OCI-LY1 (cell line): ENCODE data around the gene BCL2L15.

Source experiments
- EZH2 ChIP-seq: fragments of 200-600 bp; sonication (generic), shearing (Covaris generic); IDR thresholded peaks from 2 replicates; pipeline ENCODE4 v1.8.0; 2017; ENCODE audit warnings: borderline replicate concordance, mixed run types, mild to moderate bottlenecking, antibody characterized with exemption, low read length, moderate library complexity, mixed read lengths
- TF ChIP-seq, protein P1 (sequence below): fragments of 200-600 bp; sonication (generic), shearing (Covaris generic); IDR thresholded peaks from 2 replicates; pipeline ENCODE4 v1.5.1; 2017; ENCODE audit warnings: mild to moderate bottlenecking, antibody characterized with exemption, low read length, moderate library complexity, mixed read lengths

DNA sequence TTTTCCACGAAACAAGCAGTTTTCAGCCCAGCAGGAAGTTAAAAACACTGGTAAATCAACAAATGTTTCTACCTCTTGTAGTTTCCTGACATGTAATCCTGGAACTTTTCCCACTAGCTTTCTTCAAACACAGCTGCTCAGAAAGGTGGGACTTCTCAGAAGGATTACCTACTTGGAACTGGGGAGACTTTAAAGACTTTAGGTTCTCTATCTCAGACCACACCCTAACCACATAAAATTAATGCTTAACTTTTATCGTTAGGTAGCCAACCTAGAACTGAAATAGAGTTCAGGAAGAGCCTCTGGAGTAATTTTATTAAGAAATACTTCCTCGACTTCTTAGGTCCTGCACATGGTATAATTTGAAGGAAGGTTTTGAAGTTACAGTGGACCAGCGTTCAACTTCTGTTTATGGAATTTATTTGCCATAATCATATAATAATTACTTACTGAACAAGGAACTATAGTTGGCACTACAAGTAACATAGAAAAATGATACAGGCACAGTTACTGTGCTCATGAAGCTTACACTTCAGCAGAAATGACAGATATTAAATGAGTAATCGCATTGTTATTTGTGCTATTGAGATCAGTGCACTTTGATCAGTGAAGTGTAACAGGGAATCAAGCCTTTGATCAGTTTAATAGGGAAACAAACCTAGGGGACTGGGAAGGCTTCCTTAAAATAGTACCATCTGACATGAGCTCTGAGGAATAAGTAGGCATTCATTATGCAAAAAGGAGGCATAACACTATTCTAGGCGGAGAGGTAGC is at the start of gene BCL2L15:
- TF ChIP-seq, protein P1, sequence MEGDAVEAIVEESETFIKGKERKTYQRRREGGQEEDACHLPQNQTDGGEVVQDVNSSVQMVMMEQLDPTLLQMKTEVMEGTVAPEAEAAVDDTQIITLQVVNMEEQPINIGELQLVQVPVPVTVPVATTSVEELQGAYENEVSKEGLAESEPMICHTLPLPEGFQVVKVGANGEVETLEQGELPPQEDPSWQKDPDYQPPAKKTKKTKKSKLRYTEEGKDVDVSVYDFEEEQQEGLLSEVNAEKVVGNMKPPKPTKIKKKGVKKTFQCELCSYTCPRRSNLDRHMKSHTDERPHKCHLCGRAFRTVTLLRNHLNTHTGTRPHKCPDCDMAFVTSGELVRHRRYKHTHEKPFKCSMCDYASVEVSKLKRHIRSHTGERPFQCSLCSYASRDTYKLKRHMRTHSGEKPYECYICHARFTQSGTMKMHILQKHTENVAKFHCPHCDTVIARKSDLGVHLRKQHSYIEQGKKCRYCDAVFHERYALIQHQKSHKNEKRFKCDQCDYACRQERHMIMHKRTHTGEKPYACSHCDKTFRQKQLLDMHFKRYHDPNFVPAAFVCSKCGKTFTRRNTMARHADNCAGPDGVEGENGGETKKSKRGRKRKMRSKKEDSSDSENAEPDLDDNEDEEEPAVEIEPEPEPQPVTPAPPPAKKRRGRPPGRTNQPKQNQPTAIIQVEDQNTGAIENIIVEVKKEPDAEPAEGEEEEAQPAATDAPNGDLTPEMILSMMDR: no peak
- no peak for TF ChIP-seq EZH2
